ENCODE results near the gene CISH.

CISH gene

DNA sequence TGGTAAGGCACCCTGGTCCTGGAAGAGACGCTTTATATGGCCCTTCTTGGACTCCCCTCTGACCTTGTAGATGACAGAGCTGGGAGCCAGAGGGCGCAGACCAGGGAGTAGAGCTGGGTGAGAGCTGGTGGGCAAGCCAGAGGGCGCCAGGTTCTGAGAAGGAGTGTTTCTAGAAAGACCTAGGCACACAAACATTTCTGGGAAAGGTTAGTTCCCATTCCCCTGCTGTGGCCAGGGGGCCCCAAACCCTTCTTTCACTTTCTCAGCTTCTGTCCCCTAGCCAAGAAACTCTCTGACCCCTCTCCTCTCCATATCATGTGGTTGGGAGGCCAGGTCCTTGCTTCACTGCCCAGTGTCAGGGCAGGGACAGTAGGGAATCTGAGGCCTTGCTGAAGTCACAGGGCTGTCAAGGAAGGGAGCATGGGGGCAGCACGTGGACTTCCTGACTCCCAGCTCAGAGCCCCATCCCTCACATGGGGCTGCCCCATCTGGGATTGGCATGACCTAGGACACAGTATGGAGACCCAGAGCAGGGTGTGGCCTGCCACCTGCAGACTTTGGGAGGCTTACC is 38.7 kb downstream of the CISH start:
- peaks cover 30% of the 10 kb centered on the region for H3K4me1 ChIP-seq (ENCODE audit: low read depth, poor library complexity, severe bottlenecking)
- no peak overlapping the region for H3K4me2 ChIP-seq
- H3K27ac ChIP-seq, result no peak overlapping the region
- no peaks in the 10 kb centered on the region for H3K27me3 ChIP-seq (ENCODE audit: insufficient read depth, low read depth)
- no peaks in the 10 kb centered on the region for H3K36me3 ChIP-seq (ENCODE audit: insufficient read depth)
- H3K79me2 ChIP-seq (ENCODE audit: insufficient read depth, low read depth), result no peaks in the 10 kb centered on the region
- H2AFZ ChIP-seq (ENCODE audit: low read depth), result no peak overlapping the region
- H3K4me3 ChIP-seq (IDR thresholded peaks at IDR 0.05; ENCODE audit: insufficient read depth, low read depth, low read length), result no peak overlapping the region
- H4K20me1 ChIP-seq (ENCODE audit: insufficient read depth), result no peaks in the 10 kb centered on the region
- TF ChIP-seq, protein P1, sequence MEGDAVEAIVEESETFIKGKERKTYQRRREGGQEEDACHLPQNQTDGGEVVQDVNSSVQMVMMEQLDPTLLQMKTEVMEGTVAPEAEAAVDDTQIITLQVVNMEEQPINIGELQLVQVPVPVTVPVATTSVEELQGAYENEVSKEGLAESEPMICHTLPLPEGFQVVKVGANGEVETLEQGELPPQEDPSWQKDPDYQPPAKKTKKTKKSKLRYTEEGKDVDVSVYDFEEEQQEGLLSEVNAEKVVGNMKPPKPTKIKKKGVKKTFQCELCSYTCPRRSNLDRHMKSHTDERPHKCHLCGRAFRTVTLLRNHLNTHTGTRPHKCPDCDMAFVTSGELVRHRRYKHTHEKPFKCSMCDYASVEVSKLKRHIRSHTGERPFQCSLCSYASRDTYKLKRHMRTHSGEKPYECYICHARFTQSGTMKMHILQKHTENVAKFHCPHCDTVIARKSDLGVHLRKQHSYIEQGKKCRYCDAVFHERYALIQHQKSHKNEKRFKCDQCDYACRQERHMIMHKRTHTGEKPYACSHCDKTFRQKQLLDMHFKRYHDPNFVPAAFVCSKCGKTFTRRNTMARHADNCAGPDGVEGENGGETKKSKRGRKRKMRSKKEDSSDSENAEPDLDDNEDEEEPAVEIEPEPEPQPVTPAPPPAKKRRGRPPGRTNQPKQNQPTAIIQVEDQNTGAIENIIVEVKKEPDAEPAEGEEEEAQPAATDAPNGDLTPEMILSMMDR (conservative IDR thresholded peaks at IDR 0.05; ENCODE audit: low read depth, low read length), result no peak
- H3K9ac ChIP-seq, result no peak overlapping the region

DNA sequence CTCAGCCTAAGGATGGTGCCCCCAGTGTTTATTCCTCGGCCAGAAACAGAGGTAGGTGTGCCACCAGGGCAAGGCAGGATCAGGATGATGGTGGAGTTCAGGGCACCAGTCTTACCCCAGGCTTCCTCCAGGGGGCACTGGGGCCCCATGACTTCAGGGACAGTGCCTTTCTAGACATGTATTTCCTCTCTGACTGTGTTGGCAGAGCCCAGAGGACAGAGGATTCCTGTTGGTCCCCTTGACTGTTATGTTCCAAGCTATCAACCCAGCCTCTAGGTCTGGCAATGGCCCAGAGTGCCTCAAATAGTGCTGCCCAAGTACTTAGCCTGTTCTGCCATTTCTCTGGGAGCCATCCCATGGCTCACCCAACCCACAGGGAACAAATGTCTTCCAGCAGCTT is 39.4 kb downstream of the CISH start:
- Histone ChIP-seq H3K4me3 (IDR thresholded peaks at IDR 0.05; ENCODE audit: insufficient read depth, low read depth, low read length) (no peak overlapping the region), H3K9ac (no peak overlapping the region), H3K27me3 (ENCODE audit: insufficient read depth, low read depth) (no peaks in the 10 kb centered on the region), H3K4me2 (no peak overlapping the region), H4K20me1 (ENCODE audit: insufficient read depth) (no peaks in the 10 kb centered on the region), H2AFZ (ENCODE audit: low read depth) (no peak overlapping the region), H3K79me2 (ENCODE audit: insufficient read depth, low read depth) (no peaks in the 10 kb centered on the region), H3K4me1 (ENCODE audit: low read depth, poor library complexity, severe bottlenecking) (peaks cover 33% of the 10 kb centered on the region), H3K36me3 (ENCODE audit: insufficient read depth) (no peaks in the 10 kb centered on the region), H3K27ac (no peak overlapping the region)
- TF ChIP-seq, protein P1 (conservative IDR thresholded peaks at IDR 0.05; ENCODE audit: low read depth, low read length), result peak; percentile 73

DNA sequence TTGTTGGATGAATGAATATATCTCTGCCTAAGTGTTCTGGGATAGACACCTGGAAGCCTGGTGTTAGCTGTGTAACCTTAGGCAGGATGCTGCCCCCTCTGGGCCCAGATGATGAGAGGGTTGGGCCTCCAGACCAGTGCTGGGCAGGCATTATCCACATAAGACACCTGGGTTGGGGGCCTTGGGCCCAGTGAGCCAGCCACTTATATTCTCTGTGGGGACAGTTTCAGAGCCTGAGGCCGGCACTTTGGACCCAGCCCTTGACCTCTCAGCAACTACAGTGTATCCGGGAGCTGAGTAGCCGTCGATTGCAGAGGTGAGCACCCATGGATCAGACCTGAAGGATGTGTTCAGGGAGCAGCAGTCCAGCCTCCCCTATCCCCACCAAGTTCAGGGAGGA is 40.1 kb downstream of the CISH start:
- Histone ChIP-seq H3K4me3 (IDR thresholded peaks at IDR 0.05; ENCODE audit: insufficient read depth, low read depth, low read length) (no peak overlapping the region), H3K79me2 (ENCODE audit: insufficient read depth, low read depth) (no peaks in the 10 kb centered on the region), H3K9ac (no peak overlapping the region), H3K36me3 (ENCODE audit: insufficient read depth) (no peaks in the 10 kb centered on the region), H3K4me1 (ENCODE audit: low read depth, poor library complexity, severe bottlenecking) (peaks cover 35% of the 10 kb centered on the region), H3K27me3 (ENCODE audit: insufficient read depth, low read depth) (no peaks in the 10 kb centered on the region), H4K20me1 (ENCODE audit: insufficient read depth) (no peaks in the 10 kb centered on the region), H3K27ac (no peak overlapping the region), H3K4me2 (no peak overlapping the region), H2AFZ (ENCODE audit: low read depth) (no peak overlapping the region)
- TF ChIP-seq, protein P1 (conservative IDR thresholded peaks at IDR 0.05; ENCODE audit: low read depth, low read length), result no peak

DNA sequence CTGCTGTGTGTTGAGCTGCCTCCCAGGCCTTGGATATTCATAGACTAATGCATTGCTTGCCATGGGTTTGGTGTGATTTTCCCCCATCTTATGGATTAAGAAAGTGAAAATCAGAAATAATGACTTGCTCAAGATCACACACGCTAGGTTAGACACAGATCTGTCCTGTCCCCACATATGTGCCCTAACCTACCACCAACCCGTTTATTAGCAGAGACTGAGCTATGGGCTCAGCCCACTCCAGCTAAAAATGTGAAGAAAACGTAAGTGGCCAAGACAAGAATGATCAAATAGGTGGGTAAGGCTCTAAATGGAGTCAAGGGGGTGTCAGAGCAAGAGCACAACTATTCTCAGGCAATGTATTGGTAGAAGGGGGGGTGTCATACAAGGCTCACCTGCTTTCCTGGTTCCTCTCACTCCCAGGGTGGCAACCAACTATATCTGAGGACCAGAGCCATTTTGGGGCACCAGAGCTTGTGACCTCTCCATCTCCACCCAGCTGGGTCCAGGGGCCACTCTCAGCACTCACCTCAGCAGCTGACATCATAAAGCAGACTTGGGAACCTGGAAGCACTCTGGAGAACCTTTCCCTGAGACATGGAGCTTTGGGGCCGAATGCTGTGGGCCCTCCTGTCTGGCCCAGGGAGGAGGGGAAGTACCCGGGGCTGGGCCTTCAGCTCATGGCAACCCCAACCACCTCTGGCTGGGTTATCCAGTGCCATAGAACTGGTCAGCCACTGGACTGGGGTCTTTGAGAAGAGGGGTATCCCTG is 40.9 kb downstream of the CISH start:
- no peak overlapping the region for H3K4me3 ChIP-seq (IDR thresholded peaks at IDR 0.05; ENCODE audit: insufficient read depth, low read depth, low read length)
- no peaks in the 10 kb centered on the region for H3K36me3 ChIP-seq (ENCODE audit: insufficient read depth)
- H3K27me3 ChIP-seq (ENCODE audit: insufficient read depth, low read depth), result no peaks in the 10 kb centered on the region
- no peak overlapping the region for H2AFZ ChIP-seq (ENCODE audit: low read depth)
- peak overlapping the region; percentile 60; the same call in 1 of the 2 replicates for H3K4me2 ChIP-seq
- TF ChIP-seq, protein P1 (conservative IDR thresholded peaks at IDR 0.05; ENCODE audit: low read depth, low read length), result no peak
- H3K4me1 ChIP-seq (ENCODE audit: low read depth, poor library complexity, severe bottlenecking), result peaks cover 35% of the 10 kb centered on the region
- H3K79me2 ChIP-seq (ENCODE audit: insufficient read depth, low read depth), result no peaks in the 10 kb centered on the region
- no peak overlapping the region for H3K27ac ChIP-seq
- no peak overlapping the region for H3K9ac ChIP-seq
- H4K20me1 ChIP-seq (ENCODE audit: insufficient read depth), result no peaks in the 10 kb centered on the region
